GM04503 (cell line): ENCODE data around the gene PLD2.

Experiments used
- DNase-seq: peaks from one replicate; pipeline ENCODE4 v3.0.0-alpha.2; 2012; ENCODE audit warnings: low read depth

Gene PLD2, protein sequence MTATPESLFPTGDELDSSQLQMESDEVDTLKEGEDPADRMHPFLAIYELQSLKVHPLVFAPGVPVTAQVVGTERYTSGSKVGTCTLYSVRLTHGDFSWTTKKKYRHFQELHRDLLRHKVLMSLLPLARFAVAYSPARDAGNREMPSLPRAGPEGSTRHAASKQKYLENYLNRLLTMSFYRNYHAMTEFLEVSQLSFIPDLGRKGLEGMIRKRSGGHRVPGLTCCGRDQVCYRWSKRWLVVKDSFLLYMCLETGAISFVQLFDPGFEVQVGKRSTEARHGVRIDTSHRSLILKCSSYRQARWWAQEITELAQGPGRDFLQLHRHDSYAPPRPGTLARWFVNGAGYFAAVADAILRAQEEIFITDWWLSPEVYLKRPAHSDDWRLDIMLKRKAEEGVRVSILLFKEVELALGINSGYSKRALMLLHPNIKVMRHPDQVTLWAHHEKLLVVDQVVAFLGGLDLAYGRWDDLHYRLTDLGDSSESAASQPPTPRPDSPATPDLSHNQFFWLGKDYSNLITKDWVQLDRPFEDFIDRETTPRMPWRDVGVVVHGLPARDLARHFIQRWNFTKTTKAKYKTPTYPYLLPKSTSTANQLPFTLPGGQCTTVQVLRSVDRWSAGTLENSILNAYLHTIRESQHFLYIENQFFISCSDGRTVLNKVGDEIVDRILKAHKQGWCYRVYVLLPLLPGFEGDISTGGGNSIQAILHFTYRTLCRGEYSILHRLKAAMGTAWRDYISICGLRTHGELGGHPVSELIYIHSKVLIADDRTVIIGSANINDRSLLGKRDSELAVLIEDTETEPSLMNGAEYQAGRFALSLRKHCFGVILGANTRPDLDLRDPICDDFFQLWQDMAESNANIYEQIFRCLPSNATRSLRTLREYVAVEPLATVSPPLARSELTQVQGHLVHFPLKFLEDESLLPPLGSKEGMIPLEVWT

DNA sequence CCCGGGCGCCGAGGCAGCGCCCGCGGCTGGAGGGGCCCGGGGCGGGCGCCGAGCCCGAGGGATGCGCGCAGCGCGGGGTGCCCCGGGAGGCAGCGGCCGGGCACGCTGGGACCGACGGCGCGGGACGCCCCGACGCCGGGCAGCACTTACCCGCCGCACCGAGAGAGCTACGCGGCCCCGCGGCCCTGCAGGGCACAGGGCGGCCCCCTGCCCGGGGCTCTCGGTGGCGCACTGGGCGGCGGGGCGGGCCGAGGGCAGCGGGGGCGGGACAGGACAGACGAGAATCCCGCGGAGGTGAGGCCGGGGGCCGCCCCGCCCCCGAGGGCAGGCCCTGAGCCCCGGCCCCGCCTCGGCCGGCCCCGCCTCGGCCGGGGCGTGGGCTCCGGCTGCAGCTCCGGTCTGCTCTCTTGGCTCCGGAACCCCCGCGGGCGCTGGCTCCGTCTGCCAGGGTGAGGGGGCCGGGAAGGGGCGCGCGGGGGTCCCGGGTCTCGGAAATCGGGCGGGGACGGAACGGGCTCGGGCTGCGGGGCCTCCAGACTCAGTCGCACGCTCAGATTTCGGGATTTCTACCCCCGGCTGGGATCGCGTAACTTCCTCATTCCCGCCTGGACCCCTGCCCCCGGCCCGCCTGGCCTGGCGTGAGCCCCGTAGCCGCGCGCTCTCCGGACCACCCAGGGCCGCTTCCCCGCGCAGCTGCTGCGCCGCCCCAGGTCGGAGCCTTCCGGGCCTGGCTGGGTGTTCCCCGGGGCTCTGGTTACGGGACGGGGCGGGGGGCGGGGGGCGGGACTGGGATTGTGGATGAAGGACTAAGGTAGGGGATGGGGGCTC, at the start of gene PLD2:
TSS of gene PLD2 (plus strand) at position 376 of the 828 bp plus-strand sequence. CDS start 621 bp downstream, outside the sequence.
- DNase-seq = no peak

- DNase-seq = no peak
These were observed 47.1 kb upstream of the PLD2 start for GRCh38 chr17:4759776-4760236.

- DNase-seq = no peak
These were observed 42.4 kb upstream of the PLD2 start for GRCh38 chr17:4764595-4764994.

DNA sequence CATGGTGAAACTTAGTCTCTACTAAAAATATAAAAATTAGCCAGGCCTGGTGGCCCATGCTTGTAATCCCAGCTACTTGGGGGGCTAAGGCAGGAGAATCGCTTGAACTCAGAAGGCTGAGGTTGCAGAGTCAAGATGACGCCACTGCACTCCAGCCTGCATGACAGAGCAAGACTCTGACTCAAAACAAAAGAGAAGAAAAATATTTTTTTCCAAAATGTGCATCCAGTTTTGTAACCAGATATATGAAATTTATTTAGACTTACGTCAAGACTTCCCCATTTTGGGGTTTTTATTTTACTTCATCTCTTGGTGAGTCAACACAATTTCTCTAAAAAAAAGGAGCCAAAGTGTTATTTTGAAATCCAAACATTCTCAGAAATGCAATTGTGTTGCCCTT, 40.8 kb upstream of the PLD2 start:
- DNase-seq = no peak

GRCh38 chr17:4766723-4767122, 40.2 kb upstream of the PLD2 start:
- DNase-seq = no peak

- no peak for DNase-seq
These were observed 38.7 kb upstream of the PLD2 start for GRCh38 chr17:4768298-4768697.

DNA sequence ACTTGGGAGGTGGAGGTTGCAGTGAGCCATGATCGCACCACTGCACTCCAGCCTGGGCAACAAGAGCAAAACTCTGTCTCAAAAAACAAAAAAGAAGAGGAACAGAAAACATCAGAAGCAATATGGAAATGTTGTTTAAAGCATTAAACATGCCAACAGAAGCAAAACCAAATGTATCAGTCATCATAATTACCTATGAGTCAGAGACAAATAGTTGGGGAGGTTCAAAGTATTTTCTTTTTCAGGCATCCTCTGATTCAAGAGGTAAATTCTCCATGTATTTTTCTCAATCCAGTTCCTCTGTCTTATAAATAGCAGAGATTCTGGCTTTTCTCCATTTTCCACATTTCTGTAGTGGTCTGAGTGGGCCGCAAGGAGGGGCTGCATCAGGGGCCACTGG, 37.3 kb upstream of the PLD2 start:
- no peak for DNase-seq

DNA sequence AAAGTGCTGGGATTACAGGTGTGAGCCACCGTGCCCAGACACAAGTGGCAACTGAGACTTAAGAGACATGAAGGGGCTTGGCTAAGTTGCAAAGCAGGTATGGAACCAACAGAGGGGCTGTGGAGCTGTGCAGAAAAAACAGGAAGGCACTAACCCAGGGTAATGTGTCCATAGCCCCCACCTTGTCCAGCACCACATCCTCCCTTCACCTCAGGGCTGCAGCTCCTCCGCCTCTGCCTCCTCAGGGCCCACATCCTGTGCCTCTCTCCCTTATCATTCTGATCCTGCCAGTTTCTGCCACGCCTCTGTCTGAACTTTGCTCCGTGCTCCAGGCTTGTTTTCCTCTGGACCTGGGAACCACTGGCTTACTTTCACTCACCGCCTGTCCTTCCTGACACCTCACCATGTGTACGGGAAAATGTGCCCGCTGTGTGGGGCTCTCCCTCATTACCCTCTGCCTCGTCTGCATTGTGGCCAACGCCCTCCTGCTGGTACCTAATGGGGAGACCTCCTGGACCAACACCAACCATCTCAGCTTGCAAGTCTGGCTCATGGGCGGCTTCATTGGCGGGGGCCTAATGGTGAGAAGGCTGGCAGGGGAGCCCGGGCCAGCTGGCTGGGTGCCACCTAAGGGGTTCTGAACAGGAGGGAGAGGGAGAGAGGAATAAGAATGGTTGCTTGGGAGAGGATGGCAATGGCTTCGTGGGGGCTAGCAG, 35.3 kb upstream of the PLD2 start, which contains the start of gene TM4SF5:
TSS of gene TM4SF5 (plus strand) at position 368 of the 716 bp plus-strand sequence. CDS start at position 405, 37 bp downstream.
- no peak for DNase-seq

DNA sequence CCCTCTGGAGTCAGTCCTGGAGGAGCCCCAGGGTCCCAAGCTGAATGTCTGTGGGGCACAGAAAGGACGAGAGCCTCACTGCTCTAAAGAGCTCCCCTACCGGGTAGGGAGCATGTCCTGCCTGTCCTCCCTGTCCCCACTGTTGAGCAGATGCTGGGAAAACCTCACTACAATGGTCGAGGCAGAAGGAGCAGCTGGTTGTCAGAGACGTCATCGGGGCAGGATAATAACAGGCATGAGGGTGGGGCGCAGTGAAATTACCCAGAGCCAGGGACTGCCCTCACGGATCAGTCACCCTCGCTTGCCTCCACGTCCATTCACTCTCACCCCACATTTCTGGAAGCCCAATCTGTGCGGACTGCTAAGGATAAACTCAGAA, 34.7 kb upstream of the PLD2 start:
- no peak for DNase-seq

DNA sequence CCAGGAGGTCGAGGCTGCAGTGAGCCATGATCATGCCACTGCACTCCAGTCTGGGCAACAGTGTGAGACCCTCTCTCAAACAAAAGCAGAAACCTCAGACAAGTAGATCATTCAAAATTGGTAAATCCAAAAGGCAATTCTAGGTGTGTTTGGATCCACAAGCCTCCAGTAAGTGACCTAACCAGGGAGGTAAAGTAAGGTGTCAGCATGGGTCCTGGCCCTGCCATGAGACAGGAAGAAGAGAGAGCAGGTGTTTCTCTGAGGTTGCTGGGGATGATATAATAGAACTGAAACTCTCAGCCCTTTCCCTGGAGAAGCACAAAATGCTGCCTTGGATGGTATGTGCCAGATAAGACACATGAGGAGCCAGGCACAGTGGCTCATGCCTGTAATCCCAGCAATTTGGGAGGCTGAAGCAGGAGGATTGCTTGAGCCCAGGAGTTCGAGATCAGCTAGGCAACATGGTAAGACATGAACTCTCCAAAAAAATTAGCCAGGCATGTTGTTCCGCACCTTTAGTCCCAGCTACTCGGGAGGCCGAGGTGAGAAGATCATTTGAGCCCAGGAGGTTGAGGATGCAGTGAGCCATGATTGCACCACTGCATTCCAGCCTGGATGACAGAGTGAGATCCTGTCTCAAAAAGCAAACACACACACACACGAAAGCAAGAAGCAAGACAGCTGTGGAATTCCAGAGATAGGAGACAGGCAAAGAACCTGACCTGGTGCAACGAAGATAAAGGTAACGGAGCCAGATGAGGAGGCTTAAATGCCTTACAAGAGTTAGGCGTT, 28.8 kb upstream of the PLD2 start:
- no peak for DNase-seq

DNA sequence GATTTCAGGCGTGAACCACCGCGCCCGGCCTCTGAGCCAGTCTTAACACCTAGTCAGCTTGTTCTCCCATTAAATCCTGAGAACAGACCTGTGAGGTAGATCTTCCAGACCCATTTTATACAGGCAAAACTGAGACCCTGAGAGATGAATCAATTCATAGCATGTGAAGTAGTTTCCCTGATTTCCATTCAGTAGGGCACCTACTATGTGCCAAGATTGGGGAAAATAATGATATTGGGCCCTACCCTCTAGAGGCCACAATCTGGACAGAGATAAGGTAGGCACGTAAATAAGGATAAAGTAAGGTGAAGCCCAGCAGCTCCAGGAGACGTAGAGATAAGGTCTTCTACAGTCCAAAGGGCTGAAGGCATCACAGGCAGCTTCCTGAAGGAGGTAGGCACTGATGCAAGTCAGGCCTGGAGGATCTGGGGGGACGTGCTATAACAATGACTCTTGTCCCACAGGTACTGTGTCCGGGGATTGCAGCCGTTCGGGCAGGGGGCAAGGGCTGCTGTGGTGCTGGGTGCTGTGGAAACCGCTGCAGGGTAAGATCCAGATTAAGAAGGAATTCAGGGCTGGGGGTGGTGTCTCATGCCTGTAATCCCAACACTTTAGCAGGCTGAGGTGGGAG, 26.5 kb upstream of the PLD2 start:
- no peak for DNase-seq

DNA sequence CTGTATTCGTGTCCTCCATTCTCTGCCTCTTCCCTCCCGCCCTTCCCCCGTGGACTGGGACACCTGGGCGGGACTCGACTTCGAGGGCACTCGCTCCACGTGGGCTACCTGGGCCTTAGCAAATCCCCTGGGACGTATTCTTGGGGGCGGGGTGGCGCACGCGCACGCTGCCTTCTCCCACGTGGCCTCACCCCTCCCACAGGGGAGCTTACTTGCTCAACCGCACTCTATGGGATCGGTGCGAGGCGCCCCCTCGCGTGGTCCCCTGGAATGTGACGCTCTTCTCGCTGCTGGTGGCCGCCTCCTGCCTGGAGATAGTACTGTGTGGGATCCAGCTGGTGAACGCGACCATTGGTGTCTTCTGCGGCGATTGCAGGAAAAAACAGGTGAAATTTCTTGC, 24.3 kb upstream of the PLD2 start:
- no peak for DNase-seq

- DNase-seq = no peak
These were observed 21.4 kb upstream of the PLD2 start for GRCh38 chr17:4785311-4786105.

GRCh38 chr17:4786106-4786511, 20.8 kb upstream of the PLD2 start, which contains the start of gene VMO1:
VMO1 (minus strand) TSS chr17:4786364; CDS start chr17:4786352, 12 bp downstream.
- DNase-seq = no peak

DNA sequence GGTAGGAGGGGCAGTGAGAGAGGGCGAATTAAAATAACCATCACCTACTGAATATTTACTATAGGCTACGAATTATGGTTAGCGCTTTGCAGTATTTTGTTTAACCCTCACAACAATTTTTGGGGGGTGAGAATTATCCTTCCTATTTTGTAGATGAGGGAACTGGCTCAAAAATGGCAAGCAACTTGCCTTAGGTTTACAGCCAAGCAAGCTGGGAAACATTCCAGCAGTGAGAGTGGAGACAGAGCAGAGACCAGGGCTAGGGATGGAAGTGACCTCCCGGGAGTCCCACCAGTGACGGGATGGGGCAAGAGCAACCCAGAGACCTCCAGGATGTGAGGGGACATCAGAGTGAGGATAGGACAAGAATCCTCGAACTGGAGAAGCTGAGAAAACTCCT, 20.4 kb upstream of the PLD2 start:
- DNase-seq = no peak

GRCh38 chr17:4788159-4788806, 18.7 kb upstream of the PLD2 start:
- no peak for DNase-seq

GRCh38 chr17:4788807-4789700, 17.9 kb upstream of the PLD2 start, which contains the start of gene GLTPD2:
GLTPD2 (plus strand) TSS chr17:4788964; CDS start chr17:4789012, 48 bp downstream.
- no peak for DNase-seq

GRCh38 chr17:4789701-4789950, 17.3 kb upstream of the PLD2 start:
- no peak for DNase-seq
